HepG2 (cell line): ENCODE measurements around the gene CUEDC2. TPM values are rescaled to one million over a fixed set of nuclear protein-coding genes. Genes with fewer than 3 reads are reported as not detected.
A peak's percentile ranks its signal among the peaks of the same experiment; 100 is the strongest.

Experiments used
- ARNT2 ChIP-seq: sonication (generic); formaldehyde crosslinking; IDR thresholded peaks from 2 replicates; pipeline ENCODE4 v1.8.0; 2022; ENCODE audit warnings: mild to moderate bottlenecking, low read depth, missing genetic modification reagents, moderate library complexity
- E2F1 ChIP-seq: sonication (generic); formaldehyde crosslinking; IDR thresholded peaks from 2 replicates; pipeline ENCODE4 v1.5.0; 2020; ENCODE audit warnings: missing genetic modification reagents
- ERF ChIP-seq: IDR thresholded peaks from 2 replicates; pipeline ENCODE4 v1.6.1; 2018; ENCODE audit warnings: missing biosample characterization, missing genetic modification reagents
- FOXA3 ChIP-seq: IDR thresholded peaks from 2 replicates; pipeline ENCODE4 v1.6.1; 2016; ENCODE audit warnings: missing genetic modification reagents, missing compliant biosample characterization
- FOXC1 ChIP-seq: sonication (generic); formaldehyde crosslinking; IDR thresholded peaks from 2 replicates; pipeline ENCODE4 v1.8.0; 2022; ENCODE audit warnings: mild to moderate bottlenecking, missing genetic modification reagents, borderline replicate concordance
- HINFP ChIP-seq: sonication (generic); formaldehyde crosslinking; IDR thresholded peaks from 2 replicates; pipeline ENCODE4 v1.4.0; 2020; ENCODE audit warnings: low read depth, mild to moderate bottlenecking, missing genetic modification reagents
- HNF4G ChIP-seq, 2 experiments: sonication (generic) in 1 of 2; formaldehyde crosslinking in 1 of 2; IDR thresholded peaks; 2 replicates each; pipeline versions ENCODE4 v1.4.0 to v1.6.1; 2011 to 2020; ENCODE audit warnings: borderline replicate concordance in 2 of 2, low read depth in 2 of 2, mild to moderate bottlenecking in 2 of 2, low read length in 1 of 2, missing genetic modification reagents in 1 of 2, moderate library complexity in 1 of 2
- KMT2B ChIP-seq: IDR thresholded peaks from 2 replicates; pipeline ENCODE4 v1.6.1; 2016; ENCODE audit warnings: missing genetic modification reagents, missing compliant biosample characterization
- PAWR ChIP-seq: sonication (generic); formaldehyde crosslinking; IDR thresholded peaks from 2 replicates; pipeline ENCODE4 v1.4.0; 2020; ENCODE audit warnings: missing genetic modification reagents, mild to moderate bottlenecking, borderline replicate concordance
- PITX1 ChIP-seq: sonication (generic); formaldehyde crosslinking; IDR thresholded peaks from 2 replicates; pipeline ENCODE4 v1.5.1; 2020; ENCODE audit warnings: mild to moderate bottlenecking, missing genetic modification reagents
- RFX1 ChIP-seq: fragments of 450-650 bp; IDR thresholded peaks from 2 replicates; pipeline ENCODE4 v1.6.1; 2017
- ZNF331 ChIP-seq: sonication (generic); formaldehyde crosslinking; IDR thresholded peaks from 2 replicates; pipeline ENCODE4 v1.4.0; 2020; ENCODE audit warnings: missing genetic modification reagents
- ZNF441 ChIP-seq: sonication (generic); formaldehyde crosslinking; IDR thresholded peaks from 2 replicates; pipeline ENCODE4 v1.7.0; 2021; ENCODE audit warnings: missing genetic modification reagents, borderline replicate concordance
- ZNF460 ChIP-seq: sonication (generic); formaldehyde crosslinking; IDR thresholded peaks from 2 replicates; pipeline ENCODE4 v1.5.1; 2020; ENCODE audit warnings: missing genetic modification reagents, mild to moderate bottlenecking, borderline replicate concordance
- ZNF574 ChIP-seq: sonication (generic); formaldehyde crosslinking; IDR thresholded peaks from 2 replicates; pipeline ENCODE4 v1.4.0; 2020; ENCODE audit warnings: missing genetic modification reagents
- ZNF639 ChIP-seq: conservative IDR thresholded peaks from 2 replicates; pipeline ENCODE4 v1.6.1; 2018; ENCODE audit warnings: missing genetic modification reagents
- ZNF720 ChIP-seq: sonication (generic); formaldehyde crosslinking; IDR thresholded peaks from 2 replicates; pipeline ENCODE4 v1.4.0; 2020; ENCODE audit warnings: missing genetic modification reagents
- ZXDC ChIP-seq: sonication (generic); formaldehyde crosslinking; IDR thresholded peaks from 2 replicates; pipeline ENCODE4 v1.5.0; 2020; ENCODE audit warnings: mild to moderate bottlenecking, missing genetic modification reagents
- polyA plus RNA-seq, 8 experiments: library from polyadenylated mRNA; depleted of rRNA in 3 of 8; stranded (reverse) in 7 of 8; unstranded in 1 of 8; fragments of >200 nt; fragmentation: Illumina TruSeq in 4 of 8; extraction: Trizol in 4 of 8; gene quantifications; 2 replicates each; pipeline versions ENCODE4 v1.2.1 to v1.2.3, GENCODE V29; 2011 to 2016; ENCODE audit warnings: low read depth in 4 of 8, missing spikeins in 1 of 8, mixed read lengths in 1 of 8; ENCODE audit not compliant: insufficient read depth in 1 of 8
- total RNA-seq, 5 experiments: library from RNA; depleted of rRNA; stranded (reverse); fragments of >200 nt; fragmentation: Illumina TruSeq; extraction: Trizol; gene quantifications; 2 replicates each; pipeline ENCODE4 v1.2.3, GENCODE V29; 2016; ENCODE audit warnings: low read depth in 1 of 5

CUEDC2 gene
- total and polyA plus RNA-seq, 2 of the 13 experiments (the other 11 are each of a cell fraction or from before 2014, with no cell fraction given), result 13.1 to 18.4 TPM

GRCh38 chr10:102461187-102462054 lies 29.0 kb upstream of the CUEDC2 start (continued):
- TF ChIP-seq E2F1 (CRISPR knock-in tag), result peak; percentile 65; the same call in 1 of the 2 replicates
- TF ChIP-seq ZXDC, result no peak
- TF ChIP-seq ZNF720, result no peak
- no peak for TF ChIP-seq FOXC1 (CRISPR knock-in tag)
- no peak for TF ChIP-seq PAWR (CRISPR knock-in tag)
- no peak; the same call in 1 of the 2 replicates for TF ChIP-seq HINFP (CRISPR knock-in tag)
- TF ChIP-seq PITX1, result peak; percentile 49
- no peak for TF ChIP-seq RFX1
- TF ChIP-seq ARNT2 (CRISPR knock-in tag), result no peak
- TF ChIP-seq ZNF574 (CRISPR knock-in tag), result peak; percentile 93
- no peak for TF ChIP-seq HNF4G (IDR thresholded peaks at IDR 0.05; ENCODE audit: borderline replicate concordance, low read depth, low read length)
- no peak for TF ChIP-seq HNF4G (CRISPR knock-in tag; IDR thresholded peaks at IDR 0.05; ENCODE audit: borderline replicate concordance, low read depth)
- no peak; the same call in 1 of the 2 replicates for TF ChIP-seq FOXA3 (CRISPR knock-in tag)
- no peak for TF ChIP-seq ZNF441 (CRISPR knock-in tag)
- no peak; the same call in 1 of the 2 replicates for TF ChIP-seq KMT2B (CRISPR knock-in tag)
- TF ChIP-seq ERF (CRISPR knock-in tag), result no peak
- TF ChIP-seq ZNF460 (CRISPR knock-in tag), result no peak
- peak; percentile 17; the same call in 1 of the 2 replicates for TF ChIP-seq ZNF331 (CRISPR knock-in tag)
- TF ChIP-seq ZNF639, result no peak
